Hematopoietic multipotent progenitor cell treated with erythropoietin and hydrocortisone succinate and interleukin-3 and kit ligand, for 6 days (in vitro differentiated cells): ENCODE data around the gene HK1.
"Not testable (repeated sequence)": the region's sequence is repeated elsewhere in the genome, so short reads cannot be mapped to it uniquely, and the experiment has no call there.

Experiments
- DNase-seq: peaks from one replicate; pipeline ENCODE4 v3.0.0-alpha.2; 2015

HK1 gene

GRCh38 chr10:69278446-69278963 lies at the start of gene HK1:
Gene HK1, plus strand, starts transcription at chr10:69278496.
- DNase-seq = no peak

GRCh38 chr10:69229616-69229916 lies 48.7 kb upstream of the HK1 start:
- no peak for DNase-seq

- no peak for DNase-seq
Measured at GRCh38 chr10:69230128-69230527, 48.2 kb upstream of the HK1 start.

GRCh38 chr10:69232252-69232651 lies 46.0 kb upstream of the HK1 start:
- DNase-seq = no peak

GRCh38 chr10:69232736-69233480 lies 45.4 kb upstream of the HK1 start:
- DNase-seq = no peak

- DNase-seq = no peak
Measured at GRCh38 chr10:69234447-69234846, 43.8 kb upstream of the HK1 start.

- DNase-seq = peak; percentile 92
Measured at GRCh38 chr10:69237528-69238159, 40.7 kb upstream of the HK1 start.

GRCh38 chr10:69239136-69239535 lies 39.2 kb upstream of the HK1 start:
- DNase-seq = peak; percentile 46

- no peak for DNase-seq
Measured at GRCh38 chr10:69239816-69240434, 38.4 kb upstream of the HK1 start.

- DNase-seq = no peak
Measured at GRCh38 chr10:69240455-69240854, 37.8 kb upstream of the HK1 start.

- peak; percentile 62 for DNase-seq
Measured at GRCh38 chr10:69241575-69241974, 36.7 kb upstream of the HK1 start.

GRCh38 chr10:69242040-69242851 lies 36.0 kb upstream of the HK1 start:
- DNase-seq = peak; percentile 93

- DNase-seq = peak; percentile 23
Measured at GRCh38 chr10:69242852-69243212, 35.5 kb upstream of the HK1 start.

- DNase-seq = no peak
Measured at GRCh38 chr10:69243817-69244216, 34.5 kb upstream of the HK1 start.

- DNase-seq = no peak
Measured at GRCh38 chr10:69246036-69246435, 32.3 kb upstream of the HK1 start.

- DNase-seq = no peak
Measured at GRCh38 chr10:69246581-69247312, 31.5 kb upstream of the HK1 start.

- DNase-seq = no peak
Measured at GRCh38 chr10:69247313-69247710, 31.0 kb upstream of the HK1 start.

- no peak for DNase-seq
Measured at GRCh38 chr10:69248117-69248730, 30.1 kb upstream of the HK1 start.

GRCh38 chr10:69250041-69250440 lies 28.3 kb upstream of the HK1 start:
- no peak for DNase-seq

GRCh38 chr10:69251417-69251816 lies 26.9 kb upstream of the HK1 start:
- not testable (repeated sequence) for DNase-seq

GRCh38 chr10:69253171-69253570 lies 25.1 kb upstream of the HK1 start:
- DNase-seq = no peak

GRCh38 chr10:69254877-69255276 lies 23.4 kb upstream of the HK1 start:
- DNase-seq = no peak
